A549 (cell line): ENCODE measurements around the gene ZSCAN18.

ENCODE experiments used
- CHD2 ChIP-seq: fragments of 150-350 bp; IDR thresholded peaks from 2 replicates; pipeline ENCODE4 v1.6.1; 2014; ENCODE audit warnings: low read length; ENCODE audit not compliant: partially characterized antibody
- HMGXB4 ChIP-seq: fragments of 250-450 bp; sonication (Bioruptor Pico); IDR thresholded peaks from 2 replicates; pipeline ENCODE4 v1.5.0; 2021; ENCODE audit warnings: mild to moderate bottlenecking, moderate library complexity, borderline replicate concordance

DNA sequence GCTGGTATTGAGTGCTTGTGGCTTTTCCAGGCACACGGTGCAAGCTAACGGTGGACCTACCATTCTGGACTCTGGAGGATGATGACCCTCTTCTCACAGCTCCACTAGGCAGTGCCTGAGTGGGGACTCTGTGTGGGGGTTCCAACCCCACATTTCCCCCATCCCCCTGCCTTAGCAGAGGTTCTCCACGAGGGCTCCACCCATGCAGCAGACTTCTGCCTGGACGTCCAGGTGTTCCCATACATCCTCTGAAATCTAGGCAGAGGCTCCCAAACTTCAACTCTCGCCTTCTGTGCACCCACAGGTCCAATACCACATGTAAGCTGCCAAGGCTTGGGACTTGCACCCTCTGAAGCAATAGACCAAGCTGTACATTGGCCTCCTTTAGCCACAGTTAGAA is 25.3 kb upstream of the ZSCAN18 start:
- TF ChIP-seq CHD2: no peak
- TF ChIP-seq HMGXB4 (CRISPR knock-in tag): no peak
